Bone marrow (tissue), 2 donors: Measurements from ENCODE around the gene RPUSD4.

Source experiments
- DNase-seq, 2 donors: peaks; one replicate each; lab custom pipeline; 2025; lab: John Stamatoyannopoulos, UW

Gene RPUSD4

DNA sequence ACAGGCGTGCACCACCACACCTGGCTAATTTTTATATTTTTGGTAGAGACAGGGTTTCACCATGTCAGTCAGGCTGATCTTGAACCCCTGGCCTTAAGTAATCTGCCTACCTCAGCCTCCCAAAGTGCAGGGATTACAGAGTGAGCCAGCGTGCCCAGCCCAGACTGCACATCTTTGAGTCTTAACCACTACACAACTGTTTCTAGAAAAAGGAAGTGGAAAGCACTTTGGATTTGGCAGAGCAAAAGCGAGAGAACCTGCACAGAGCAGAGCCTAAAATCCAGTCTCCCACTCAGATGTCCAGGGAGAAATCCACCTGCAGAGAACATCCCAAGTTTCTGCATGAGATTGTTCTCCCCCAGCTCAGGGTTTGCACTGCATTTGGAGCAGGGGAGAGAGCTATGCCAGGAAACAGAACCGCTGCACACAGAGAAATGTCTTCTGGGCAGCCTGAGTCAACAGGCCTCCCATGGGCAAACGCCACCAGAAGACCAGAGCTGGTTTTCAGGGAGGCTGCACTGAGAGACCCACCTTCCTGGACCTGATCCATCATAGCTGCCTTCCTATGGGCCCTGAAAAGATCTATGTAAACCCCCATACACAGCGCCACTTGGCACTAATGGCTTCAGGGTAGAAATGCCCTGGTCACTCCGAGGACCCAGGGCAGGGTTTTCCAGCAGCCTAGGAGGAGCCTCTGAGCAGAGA is 54.0 kb downstream of the RPUSD4 start:
- no peak for DNase-seq

- DNase-seq = no peak
Observed at GRCh38 chr11:126156814-126157213, 54.6 kb downstream of the RPUSD4 start.

- no peak for DNase-seq
Observed at GRCh38 chr11:126155402-126156187, 55.9 kb downstream of the RPUSD4 start.

DNA sequence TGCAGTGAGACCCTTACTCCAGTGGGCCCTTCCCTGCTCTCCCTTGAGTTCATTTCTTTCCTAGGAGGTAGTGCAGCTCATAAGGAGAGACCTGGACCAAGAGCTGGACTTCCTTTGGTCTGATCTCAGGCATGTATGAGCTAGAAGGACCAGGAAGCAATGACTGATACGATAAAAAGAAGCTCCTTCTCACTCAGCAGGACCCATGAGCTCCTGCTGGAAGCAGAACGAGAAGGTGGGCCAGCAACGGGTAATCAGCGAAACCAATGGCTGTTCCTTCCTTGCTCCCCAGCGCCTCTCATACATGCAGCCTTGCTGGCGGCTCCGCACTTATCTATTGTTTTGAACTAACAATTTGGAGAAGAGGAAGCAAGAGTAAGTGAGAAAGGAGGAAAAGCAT is 56.8 kb downstream of the RPUSD4 start:
- DNase-seq = no peak

DNA sequence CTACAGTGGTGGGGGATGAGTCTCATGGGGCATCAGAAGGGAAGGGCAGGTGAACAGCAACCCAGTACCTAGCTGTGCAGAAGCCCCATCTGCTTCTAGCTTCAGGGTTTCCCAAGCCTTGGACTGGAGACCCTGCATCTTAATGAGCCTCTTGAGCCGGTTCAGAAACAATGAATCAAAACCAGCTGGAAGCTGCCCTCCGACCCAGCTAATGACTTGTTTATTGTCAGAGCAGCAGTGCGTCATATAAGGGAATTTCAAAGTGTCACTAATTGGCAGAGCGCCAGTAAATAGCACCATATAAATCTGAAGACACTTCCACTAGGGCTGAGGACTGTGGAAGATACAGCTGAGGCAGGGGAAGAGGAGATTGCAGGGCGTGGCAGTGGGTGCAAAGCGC is 57.5 kb downstream of the RPUSD4 start:
- no peak for DNase-seq

DNA sequence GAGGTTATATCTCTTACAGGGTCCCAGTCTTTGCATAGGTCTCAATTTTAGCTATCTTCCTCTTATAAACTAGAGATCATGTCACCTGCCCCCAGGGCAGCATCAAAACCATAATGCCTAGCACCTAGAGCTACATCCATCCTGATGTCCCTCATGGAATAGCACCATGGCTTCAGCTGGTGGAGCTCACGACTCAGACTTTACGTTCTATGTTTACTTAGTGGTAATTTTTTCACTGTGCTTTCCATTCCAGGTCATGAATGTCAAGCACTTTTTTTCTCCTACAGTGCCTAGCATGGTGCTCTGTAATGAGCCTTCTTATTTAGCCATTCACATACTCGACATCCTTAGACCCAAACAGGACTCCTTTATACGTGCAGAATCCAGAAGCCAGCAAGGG is 58.4 kb downstream of the RPUSD4 start:
- no peak for DNase-seq

DNA sequence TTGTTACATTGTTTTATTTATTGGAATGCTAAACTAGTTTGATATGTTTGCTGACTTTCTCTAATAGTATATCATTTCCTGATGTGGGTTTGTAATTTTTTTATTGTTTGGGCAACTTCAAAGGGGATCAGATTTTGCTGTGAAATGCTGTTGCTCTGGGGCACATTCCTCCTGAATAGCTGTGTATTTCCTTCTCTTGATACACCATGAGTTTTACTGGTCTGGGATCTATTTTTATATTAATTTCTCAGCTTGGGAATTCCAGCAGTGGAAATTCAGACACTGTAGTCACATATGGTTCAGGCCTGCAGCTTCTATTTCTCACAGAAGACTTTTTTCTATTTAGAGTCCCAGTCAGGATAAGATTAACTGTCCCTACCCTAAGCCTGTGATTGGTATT is 58.9 kb downstream of the RPUSD4 start:
- DNase-seq = no peak

GRCh38 chr11:126152152-126152551 is 59.3 kb downstream of the RPUSD4 start:
- no peak for DNase-seq
